Sciatic nerve (tissue), 2 donors: ENCODE results near the gene GAK. TPM values are rescaled to one million over a fixed set of nuclear protein-coding genes. Genes with fewer than 3 reads are reported as not detected.
"Not testable (repeated sequence)": the region's sequence is repeated elsewhere in the genome, so short reads cannot be mapped to it uniquely, and the experiment has no call there.

Experiments
- ATAC-seq: fragments of 200-7000 bp; cut with Tn5 transposase; one replicate; pipeline ENCODE4 v1.9.1; 2020; ENCODE audit warnings: mild to moderate bottlenecking, moderate library complexity
- DNase-seq: peaks from one replicate; pipeline ENCODE4 v3.0.0-alpha.2; 2020; ENCODE audit warnings: low spot score
- intact Hi-C: fragments of 100-400 bp; cut with DNase I; formaldehyde crosslinking; loops from one replicate; pipeline ENCODE4 v1.14.2; 2022
- total RNA-seq: library from RNA; stranded (reverse); fragmentation: NEBNext Ultra II Directional; extraction: Animal tissue kit (Norgen Biotek cat#: 25700); gene quantifications from one replicate; pipeline ENCODE4 v1.2.1, GENCODE V29; 2021
- donor health status: DM: no; HTN: no; CAD: no.
- donor health status: DM: no; HTN: no; CAD: no.

The GAK gene
- total RNA-seq, 1 donor from 2014 or later = 96.6 TPM

GRCh38 chr4:932713-933070 lies 576 bp upstream of the GAK start:
- ATAC-seq (no peak), DNase-seq (no peak)
- intact Hi-C loops = no loop called here

- ATAC-seq (peak; percentile 28), DNase-seq (no peak)
- intact Hi-C loops = loop anchor here (2.0 kb wide), 1 partner anchor 37 kb away; no protein-coding TSS in a partner anchor
These were observed 739 bp downstream of the GAK start for GRCh38 chr4:931194-931959.

- DNase-seq = no peak
- intact Hi-C loops = loop anchor here (2.0 kb wide), 1 partner anchor 38 kb away; no protein-coding TSS in a partner anchor
These were observed 1.3 kb downstream of the GAK start for GRCh38 chr4:930827-931193.

GRCh38 chr4:930028-930551 lies 2.0 kb downstream of the GAK start:
- DNase-seq (no peak), ATAC-seq (no peak)
- intact Hi-C loops = loop anchor here (2.0 kb wide), 1 partner anchor 39 kb away; no protein-coding TSS in a partner anchor

More at GRCh38 chr4:930827-931193, 1.3 kb downstream of the GAK start:
- ATAC-seq = no peak

GRCh38 chr4:929096-929765 lies 2.9 kb downstream of the GAK start:
- ATAC-seq (no peak), DNase-seq (no peak)
- intact Hi-C loops = no loop called here

GRCh38 chr4:927566-927965 lies 4.5 kb downstream of the GAK start:
- intact Hi-C loops, ATAC-seq, DNase-seq: not testable (repeated sequence)

GRCh38 chr4:926538-926937 lies 5.6 kb downstream of the GAK start:
- intact Hi-C loops = no loop called here
- ATAC-seq (no peak), DNase-seq (no peak)

- no peak for DNase-seq
- peak; percentile 13 for ATAC-seq
These were observed 6.2 kb downstream of the GAK start for GRCh38 chr4:925771-926500.

GRCh38 chr4:925171-925570 lies 6.9 kb downstream of the GAK start:
- intact Hi-C loops = no loop called here
- ATAC-seq (peak; percentile 12), DNase-seq (no peak)

More at GRCh38 chr4:925771-926500, 6.2 kb downstream of the GAK start:
- intact Hi-C loops = no loop called here

GRCh38 chr4:924107-925096 lies 7.7 kb downstream of the GAK start:
- intact Hi-C loops = no loop called here
- DNase-seq = no peak

GRCh38 chr4:921830-922331 lies 10.2 kb downstream of the GAK start:
- DNase-seq = no peak
- no peak for ATAC-seq
- intact Hi-C loops = loop anchor here (2.0 kb wide), 1 partner anchor 61 kb away; no protein-coding TSS in a partner anchor

More at GRCh38 chr4:924107-925096, 7.7 kb downstream of the GAK start:
- peak; percentile 27 for ATAC-seq

- DNase-seq, ATAC-seq, intact Hi-C loops: not testable (repeated sequence)
These were observed 13.0 kb downstream of the GAK start for GRCh38 chr4:919004-919680.

GRCh38 chr4:918591-918990 lies 13.5 kb downstream of the GAK start:
- DNase-seq = peak; percentile 28
- ATAC-seq, intact Hi-C loops: not testable (repeated sequence)

GRCh38 chr4:917992-918391 lies 14.1 kb downstream of the GAK start:
- ATAC-seq (no peak), DNase-seq (no peak)
- intact Hi-C loops = no loop called here

GRCh38 chr4:917466-917865 lies 14.7 kb downstream of the GAK start:
- ATAC-seq (no peak), DNase-seq (peak; percentile 39)
- intact Hi-C loops = no loop called here

GRCh38 chr4:915595-915994 lies 16.5 kb downstream of the GAK start:
- DNase-seq = peak; percentile 55
- intact Hi-C loops = no loop called here
- ATAC-seq = peak; percentile 75

GRCh38 chr4:915041-915474 lies 17.1 kb downstream of the GAK start:
- peak; percentile 63 for ATAC-seq

More at GRCh38 chr4:915041-915474, 17.1 kb downstream of the GAK start:
- intact Hi-C loops = no loop called here
- DNase-seq = peak; percentile 56
